Sigmoid colon (tissue), 4 donors: ENCODE data around the gene SLC9A9.

Experiments used
- CTCF ChIP-seq, 4 experiments: fragments of 450-650 bp in 3 of 4; fragments of 200-600 bp in 1 of 4; IDR thresholded peaks; one replicate each; pipeline ENCODE4 v1.5.1; 2016 to 2019; ENCODE audit warnings: antibody characterized with exemption in 4 of 4, mild to moderate bottlenecking in 3 of 4, moderate library complexity in 2 of 4
- POLR2A ChIP-seq, 2 donors: fragments of 450-650 bp; IDR thresholded peaks; one replicate each; pipeline ENCODE4 v1.6.1; 2016; ENCODE audit warnings: antibody characterized with exemption in 2 of 2, mild to moderate bottlenecking in 2 of 2, moderate library complexity in 2 of 2
- POLR2AphosphoS5 ChIP-seq, 4 donors: sonication (generic); formaldehyde crosslinking; IDR thresholded peaks; one replicate each; pipeline ENCODE4 v1.6.1; 2017; ENCODE audit warnings: antibody characterized with exemption in 4 of 4

GRCh38 chr3:143736205-143736997 lies 111.9 kb downstream of the SLC9A9 start:
- TF ChIP-seq CTCF (IDR thresholded peaks at IDR 0.05), result no peak
- TF ChIP-seq POLR2A (IDR thresholded peaks at IDR 0.05), result no peak
- TF ChIP-seq POLR2AphosphoS5 (IDR thresholded peaks at IDR 0.05), result no peak
